Measurements from ENCODE around the gene TRAPPC2L.

Gene TRAPPC2L

GRCh38 chr16:88828711-88829110 lies 28.2 kb upstream of the TRAPPC2L start:
- no peak for DNase-seq
- TF ChIP-seq CTCF (IDR thresholded peaks at IDR 0.05; ENCODE audit: low read depth, low read length, missing control alignments), result no peak
- in situ Hi-C loops (cut with HindIII; ENCODE audit: low pct_ligation_motif_present, low sequenced_read_pairs), result no loop called here

DNA sequence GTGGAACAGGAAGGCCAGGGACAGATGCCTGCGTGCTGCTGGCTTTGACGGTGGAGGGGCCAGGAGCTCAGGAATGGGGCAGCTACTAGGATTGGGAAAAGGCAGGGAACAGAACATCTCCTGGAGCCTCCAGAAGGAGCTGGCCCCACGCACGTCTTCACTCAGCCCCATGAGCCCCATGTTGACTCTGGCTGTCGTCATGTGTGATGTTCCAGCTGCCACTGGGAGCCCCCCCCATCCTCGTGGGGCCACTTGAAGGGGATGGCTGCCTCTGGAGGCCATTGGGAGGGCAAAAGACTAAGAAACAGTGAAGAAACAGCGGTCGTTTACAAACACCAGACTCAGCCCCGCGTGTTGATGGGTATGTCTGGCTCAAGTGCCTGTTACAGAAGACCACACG lies 26.7 kb upstream of the TRAPPC2L start:
- TF ChIP-seq CTCF (IDR thresholded peaks at IDR 0.05; ENCODE audit: low read depth, low read length, missing control alignments), result no peak
- no peak overlapping the region for H3K27ac ChIP-seq
- DNase-seq, result no peak
- in situ Hi-C loops (cut with HindIII; ENCODE audit: low pct_ligation_motif_present, low sequenced_read_pairs), result no loop called here
- H3K4me3 ChIP-seq (ENCODE audit: low read depth, low read length), result no peak overlapping the region
- no peaks in the 10 kb centered on the region for H3K27me3 ChIP-seq (replicated peaks)
- no peaks in the 10 kb centered on the region for H3K36me3 ChIP-seq (replicated peaks)

More at GRCh38 chr16:88828711-88829110, 28.2 kb upstream of the TRAPPC2L start:
- Histone ChIP-seq H3K27ac (no peak overlapping the region), H3K27me3 (replicated peaks) (no peaks in the 10 kb centered on the region), H3K4me3 (ENCODE audit: low read depth, low read length) (no peak overlapping the region), H3K36me3 (replicated peaks) (no peaks in the 10 kb centered on the region)

GRCh38 chr16:88830783-88831182 lies 26.1 kb upstream of the TRAPPC2L start:
- no peak for TF ChIP-seq CTCF (IDR thresholded peaks at IDR 0.05; ENCODE audit: low read depth, low read length, missing control alignments)

DNA sequence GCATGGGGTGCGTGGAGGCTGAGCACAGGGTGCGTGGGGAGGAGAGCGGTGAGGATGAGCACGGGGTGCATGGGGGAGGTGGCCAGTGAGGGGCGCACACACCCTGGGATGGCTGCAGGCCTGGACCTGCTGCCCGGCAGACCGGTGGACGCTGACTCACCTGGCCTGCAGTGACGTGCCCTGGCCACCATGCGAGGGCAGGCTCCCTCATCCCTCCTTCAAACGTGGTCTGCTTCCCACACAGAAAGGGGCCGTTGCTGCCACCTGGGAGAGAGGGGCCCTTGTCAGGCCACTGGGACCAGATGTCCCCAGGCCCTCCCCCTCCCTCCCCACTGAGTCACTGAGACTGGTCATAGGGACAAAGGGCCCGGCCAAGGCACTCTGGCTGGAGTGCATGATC lies 25.1 kb upstream of the TRAPPC2L start:
- Histone ChIP-seq H3K27ac (no peak overlapping the region), H3K4me3 (ENCODE audit: low read depth, low read length) (no peak overlapping the region), H3K36me3 (replicated peaks) (no peaks in the 10 kb centered on the region), H3K27me3 (replicated peaks) (no peaks in the 10 kb centered on the region)
- in situ Hi-C loops (cut with HindIII; ENCODE audit: low pct_ligation_motif_present, low sequenced_read_pairs), result no loop called here
- DNase-seq, result no peak
- TF ChIP-seq CTCF (IDR thresholded peaks at IDR 0.05; ENCODE audit: low read depth, low read length, missing control alignments), result peak; percentile 33

More at GRCh38 chr16:88830783-88831182, 26.1 kb upstream of the TRAPPC2L start:
- Histone ChIP-seq H3K36me3 (replicated peaks) (no peaks in the 10 kb centered on the region), H3K27me3 (replicated peaks) (no peaks in the 10 kb centered on the region), H3K27ac (no peak overlapping the region), H3K4me3 (ENCODE audit: low read depth, low read length) (no peak overlapping the region)
- DNase-seq, result no peak
- in situ Hi-C loops (cut with HindIII; ENCODE audit: low pct_ligation_motif_present, low sequenced_read_pairs), result no loop called here

DNA sequence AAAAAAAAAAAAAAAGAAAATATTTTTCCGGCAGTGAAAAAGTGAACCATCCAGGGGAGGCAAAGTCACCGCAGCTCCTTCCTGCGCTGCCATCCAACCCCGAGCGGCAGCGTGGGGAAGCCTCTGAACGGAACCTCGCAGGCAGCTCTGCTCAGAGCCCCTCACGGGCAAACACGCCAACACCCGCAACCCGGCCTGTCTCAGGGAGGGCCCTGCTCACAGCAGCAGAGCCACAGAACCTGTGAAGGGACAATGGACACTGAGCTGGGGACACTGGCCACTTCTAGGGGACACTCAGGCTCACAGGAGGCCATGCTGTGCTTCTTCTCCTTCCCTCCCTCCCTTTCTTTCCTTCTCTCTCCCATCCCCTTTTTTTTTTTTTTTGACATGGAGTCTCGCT lies 23.8 kb upstream of the TRAPPC2L start:
- in situ Hi-C loops (cut with HindIII; ENCODE audit: low pct_ligation_motif_present, low sequenced_read_pairs), result no loop called here

More for the DNA sequence above, 23.8 kb upstream of the TRAPPC2L start:
- TF ChIP-seq CTCF (IDR thresholded peaks at IDR 0.05; ENCODE audit: low read depth, low read length, missing control alignments), result no peak
- no peaks in the 10 kb centered on the region for H3K36me3 ChIP-seq (replicated peaks)
- no peak for DNase-seq
- H3K27me3 ChIP-seq (replicated peaks), result no peaks in the 10 kb centered on the region
- H3K27ac ChIP-seq, result no peak overlapping the region
- no peak overlapping the region for H3K4me3 ChIP-seq (ENCODE audit: low read depth, low read length)
